Natural killer cell treated with Interleukin-12 subunit alpha and Interleukin-12 subunit beta and Interleukin-15 and Interleukin-18, amount 100 ng/mL, for 72 hours (primary cell): ENCODE results near the gene SEMG1. TPM values are rescaled to one million over a fixed set of nuclear protein-coding genes. Genes with fewer than 3 reads are reported as not detected.
A peak's percentile ranks its signal among the peaks of the same experiment; 100 is the strongest.

Experiments
- ATAC-seq, 2 donors: fragments of 150-1000 bp; cut with Tn5 transposase in 1 of 2; sonication (Bioruptor Pico), chemical (Tn5 transposase) in 1 of 2; 2 replicates each; pipeline ENCODE4 v1.10.0; 2021
- DNase-seq: peaks from one replicate; pipeline ENCODE4 v3.0.0; 2022; ENCODE audit warnings: low spot score
- H3K27ac Mint-ChIP-seq, 2 donors: 1 replicate in 1 of 2; 2 replicates in 1 of 2; pipeline ENCODE4 v1.8.0; 2022; ENCODE audit warnings: mixed read lengths in 2 of 2, mild to moderate bottlenecking in 1 of 2, moderate library complexity in 1 of 2
- H3K27me3 Mint-ChIP-seq, 2 donors: 1 replicate in 1 of 2; 2 replicates in 1 of 2; pipeline ENCODE4 v1.8.0; 2022; ENCODE audit warnings: mixed read lengths in 2 of 2
- H3K36me3 Mint-ChIP-seq: one replicate; pipeline ENCODE4 v1.8.0; 2022; ENCODE audit warnings: mixed read lengths
- H3K4me1 Mint-ChIP-seq, 2 donors: 1 replicate in 1 of 2; 2 replicates in 1 of 2; pipeline ENCODE4 v1.8.0; 2022; ENCODE audit warnings: low read depth in 2 of 2, mixed read lengths in 2 of 2, mild to moderate bottlenecking in 1 of 2
- H3K4me3 Mint-ChIP-seq: one replicate; pipeline ENCODE4 v1.8.0; 2022; ENCODE audit warnings: mixed read lengths
- H3K9me3 Mint-ChIP-seq: 2 replicates; pipeline ENCODE4 v1.8.0; 2022; ENCODE audit warnings: mixed read lengths
- total RNA-seq, 2 donors: library from RNA; stranded (reverse); gene quantifications; one replicate each; pipeline ENCODE4 v1.2.3, GENCODE V29; 2022

The SEMG1 gene
- not detected for total RNA-seq

GRCh38 chr20:45206725-45207124 lies at the start of gene SEMG1:
Gene SEMG1 (plus strand): TSS chr20:45207033. CDS start chr20:45207054, 21 bp downstream.
- Mint-ChIP-seq H3K4me1 (no peaks in the 10 kb centered on the region), H3K9me3 (peaks cover 3% of the 10 kb centered on the region), H3K27ac (no peak within 1 kb of the TSS), H3K36me3 (peaks cover 5% of the 10 kb centered on the region), H3K27me3 (peaks cover 40 to 71% of the 10 kb centered on the region in 2 donors), H3K4me3 (no peak within 1 kb of the TSS)
- DNase-seq: no peak
- no peak for ATAC-seq

DNA sequence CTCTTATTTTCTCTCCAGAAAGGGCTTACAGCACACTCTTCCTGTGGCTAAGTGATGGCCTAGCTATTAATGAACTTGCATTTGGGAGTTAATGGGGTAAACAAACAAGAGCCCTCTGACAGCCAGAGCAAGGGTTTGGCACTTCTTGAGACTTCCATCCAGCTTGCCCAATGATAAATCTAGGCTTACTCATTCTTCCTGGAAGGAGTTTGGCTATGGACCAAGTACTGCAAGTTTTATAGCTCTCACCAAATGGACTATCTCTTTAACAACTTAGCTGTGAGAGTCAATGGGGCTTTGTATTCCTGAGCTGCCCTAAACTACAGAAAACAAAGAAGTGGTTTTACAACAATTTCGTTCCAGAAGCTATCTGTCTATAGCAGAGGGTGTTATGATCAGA lies 48.9 kb upstream of the SEMG1 start:
- peaks cover 12% of the 10 kb centered on the region for H3K9me3 Mint-ChIP-seq
- H3K4me1 Mint-ChIP-seq: no peaks in the 10 kb centered on the region
- H3K27me3 Mint-ChIP-seq: peaks cover 44 to 52% of the 10 kb centered on the region in 2 donors
- no peak overlapping the region for H3K4me3 Mint-ChIP-seq
- no peak for ATAC-seq
- H3K36me3 Mint-ChIP-seq: peaks cover 19% of the 10 kb centered on the region
- H3K27ac Mint-ChIP-seq: no peak overlapping the region
- DNase-seq: no peak

DNA sequence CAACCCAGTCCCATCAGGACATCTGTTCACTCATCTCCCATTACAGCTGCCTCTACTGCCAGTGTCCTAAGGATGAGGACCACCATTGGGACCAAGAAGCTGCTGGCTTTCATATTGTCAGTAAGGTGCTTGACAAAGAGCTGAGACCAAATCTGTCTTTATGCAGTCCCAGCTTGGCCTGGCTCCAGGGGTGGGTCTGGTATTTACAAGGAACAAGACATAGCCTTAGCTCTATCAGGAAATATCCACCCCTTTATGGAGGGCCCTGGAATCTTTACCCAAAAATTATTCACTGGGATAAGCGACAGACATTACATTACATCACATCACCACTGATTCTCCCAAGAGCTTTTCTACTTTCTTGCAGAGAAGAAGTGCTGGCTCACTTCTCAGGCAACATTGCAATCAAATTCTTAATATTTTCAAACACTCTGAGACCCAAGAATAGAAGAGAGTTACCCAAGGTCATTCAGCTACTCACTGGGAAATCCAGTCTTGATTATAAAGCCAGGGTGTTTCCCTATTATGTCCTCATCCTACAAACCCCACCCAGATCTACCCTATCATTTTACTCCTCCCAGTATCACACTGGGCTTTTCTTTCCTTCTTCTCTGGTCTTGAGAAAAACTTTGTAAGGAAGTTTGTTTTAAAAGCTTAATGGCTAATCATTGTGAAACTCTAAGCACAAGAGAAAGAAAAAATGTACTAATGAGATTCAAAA lies 43.6 kb upstream of the SEMG1 start:
- Mint-ChIP-seq H3K36me3 (peaks cover 26% of the 10 kb centered on the region), H3K27ac (no peak overlapping the region), H3K9me3 (peaks cover 12% of the 10 kb centered on the region), H3K4me1 (no peaks in the 10 kb centered on the region), H3K27me3 (peaks cover 45 to 74% of the 10 kb centered on the region in 2 donors), H3K4me3 (no peak overlapping the region)
- ATAC-seq: no peak
- no peak for DNase-seq

- H3K9me3 Mint-ChIP-seq: peaks cover 4% of the 10 kb centered on the region
- H3K4me3 Mint-ChIP-seq: no peak overlapping the region
- ATAC-seq: no peak
- H3K27ac Mint-ChIP-seq: no peak overlapping the region
- no peak for DNase-seq
- peaks cover 14% of the 10 kb centered on the region for H3K36me3 Mint-ChIP-seq
- no peaks in the 10 kb centered on the region for H3K4me1 Mint-ChIP-seq
- peaks cover 34 to 59% of the 10 kb centered on the region in 2 donors for H3K27me3 Mint-ChIP-seq
Observed at GRCh38 chr20:45164906-45165305, 41.9 kb upstream of the SEMG1 start.

- peaks cover 8 to 27% of the 10 kb centered on the region in 2 donors for H3K27me3 Mint-ChIP-seq
- no peak for ATAC-seq
- H3K9me3 Mint-ChIP-seq: no peaks in the 10 kb centered on the region
- H3K4me1 Mint-ChIP-seq: no peaks in the 10 kb centered on the region
- H3K4me3 Mint-ChIP-seq: no peak overlapping the region
- H3K36me3 Mint-ChIP-seq: no peaks in the 10 kb centered on the region
- H3K27ac Mint-ChIP-seq: no peak overlapping the region
- no peak for DNase-seq
Observed at GRCh38 chr20:45173522-45173921, 33.3 kb upstream of the SEMG1 start.

- no peak within 1 kb of the TSS for H3K27ac Mint-ChIP-seq
- no peak within 1 kb of the TSS for H3K4me3 Mint-ChIP-seq
- no peaks in the 10 kb centered on the region for H3K4me1 Mint-ChIP-seq
- DNase-seq (no peak), ATAC-seq (no peak)
- no peaks in the 10 kb centered on the region for H3K36me3 Mint-ChIP-seq
- peaks cover 10 to 27% of the 10 kb centered on the region in 2 donors for H3K27me3 Mint-ChIP-seq
- H3K9me3 Mint-ChIP-seq: no peaks in the 10 kb centered on the region
Observed at GRCh38 chr20:45174434-45175364, 32.1 kb upstream of the SEMG1 start, which contains the start of gene PI3. Gene PI3 (plus strand): TSS chr20:45174902. CDS start chr20:45174923, 21 bp downstream.

GRCh38 chr20:45176526-45177267 lies 30.1 kb upstream of the SEMG1 start:
- no peaks in the 10 kb centered on the region for H3K36me3 Mint-ChIP-seq
- no peak overlapping the region for H3K4me3 Mint-ChIP-seq
- peaks cover 10 to 20% of the 10 kb centered on the region in 2 donors for H3K27me3 Mint-ChIP-seq
- DNase-seq: no peak
- H3K4me1 Mint-ChIP-seq: no peaks in the 10 kb centered on the region
- H3K27ac Mint-ChIP-seq: no peak overlapping the region
- no peak for ATAC-seq
- no peaks in the 10 kb centered on the region for H3K9me3 Mint-ChIP-seq

DNA sequence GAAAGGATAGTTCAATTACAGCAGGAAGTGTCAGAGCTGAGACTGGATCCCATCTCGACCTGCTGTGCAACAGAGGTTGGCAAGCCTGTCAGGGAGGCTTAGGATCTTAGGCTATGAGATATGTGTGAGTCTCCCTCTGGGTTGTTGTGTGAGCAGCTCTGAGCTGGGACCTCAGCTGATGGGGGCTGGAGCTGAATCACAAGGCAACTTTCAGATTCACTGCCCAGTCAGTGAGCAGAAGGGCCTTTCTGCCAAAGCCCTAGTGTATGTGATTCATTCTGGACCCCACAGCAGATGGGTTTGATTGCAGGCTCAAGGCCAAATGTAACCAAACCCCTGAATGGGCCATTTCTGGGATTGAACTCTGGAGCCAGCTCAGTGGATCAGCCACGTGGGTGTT lies 27.7 kb upstream of the SEMG1 start:
- Mint-ChIP-seq H3K4me1 (no peaks in the 10 kb centered on the region), H3K4me3 (no peak overlapping the region), H3K27me3 (peaks cover 4 to 9% of the 10 kb centered on the region in 2 donors), H3K9me3 (no peaks in the 10 kb centered on the region), H3K36me3 (no peaks in the 10 kb centered on the region), H3K27ac (no peak overlapping the region)
- ATAC-seq: peak; percentile 20 to 36
- DNase-seq: no peak

DNA sequence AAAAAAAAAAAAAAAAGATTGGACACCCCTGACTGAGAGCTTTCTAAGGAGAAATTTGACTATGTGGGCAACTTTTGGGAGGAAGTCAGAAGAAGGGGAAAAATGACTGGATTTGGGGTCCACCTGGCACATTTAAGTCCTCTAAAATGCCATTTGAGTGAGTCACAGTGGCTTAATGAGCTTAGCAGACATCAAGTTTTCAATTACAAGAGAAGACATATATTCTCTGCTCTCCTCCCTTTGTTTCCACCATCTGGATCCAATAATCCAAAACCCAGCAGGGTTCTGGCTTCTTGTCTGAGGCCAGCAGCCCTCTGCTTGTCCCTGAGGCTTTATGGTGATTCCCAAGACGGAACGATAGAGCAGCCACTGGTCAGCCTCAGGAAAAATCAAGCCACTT lies 25.2 kb upstream of the SEMG1 start:
- ATAC-seq (no peak), DNase-seq (no peak)
- Mint-ChIP-seq H3K27ac (no peak overlapping the region), H3K36me3 (no peaks in the 10 kb centered on the region), H3K27me3 (peaks cover 15% of the 10 kb centered on the region in 2 donors), H3K9me3 (no peaks in the 10 kb centered on the region), H3K4me1 (no peaks in the 10 kb centered on the region), H3K4me3 (no peak overlapping the region)

DNA sequence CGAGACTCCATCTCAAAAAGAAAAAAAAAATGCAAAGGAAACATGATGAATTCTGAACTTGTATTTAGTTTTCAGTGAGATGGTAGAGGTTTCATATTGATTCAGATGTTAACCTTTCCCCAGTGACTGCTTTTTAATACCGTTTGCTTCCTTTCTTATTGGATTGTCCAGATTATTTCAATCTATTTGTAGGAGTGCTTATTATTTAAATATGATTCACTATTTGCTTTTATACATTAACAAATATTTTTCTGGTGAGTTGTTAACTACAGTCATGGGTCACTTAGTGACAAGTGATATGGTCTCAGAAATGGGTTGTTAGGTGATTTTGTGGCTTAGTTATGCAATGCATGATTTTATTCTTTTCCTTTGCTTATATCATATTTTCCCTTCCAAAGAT lies 23.7 kb upstream of the SEMG1 start:
- no peak for ATAC-seq
- no peaks in the 10 kb centered on the region for H3K36me3 Mint-ChIP-seq
- no peak for DNase-seq
- H3K27me3 Mint-ChIP-seq: peaks cover 9 to 22% of the 10 kb centered on the region in 2 donors
- H3K4me1 Mint-ChIP-seq: no peaks in the 10 kb centered on the region
- H3K9me3 Mint-ChIP-seq: no peaks in the 10 kb centered on the region
- no peak overlapping the region for H3K4me3 Mint-ChIP-seq
- no peak overlapping the region for H3K27ac Mint-ChIP-seq

DNA sequence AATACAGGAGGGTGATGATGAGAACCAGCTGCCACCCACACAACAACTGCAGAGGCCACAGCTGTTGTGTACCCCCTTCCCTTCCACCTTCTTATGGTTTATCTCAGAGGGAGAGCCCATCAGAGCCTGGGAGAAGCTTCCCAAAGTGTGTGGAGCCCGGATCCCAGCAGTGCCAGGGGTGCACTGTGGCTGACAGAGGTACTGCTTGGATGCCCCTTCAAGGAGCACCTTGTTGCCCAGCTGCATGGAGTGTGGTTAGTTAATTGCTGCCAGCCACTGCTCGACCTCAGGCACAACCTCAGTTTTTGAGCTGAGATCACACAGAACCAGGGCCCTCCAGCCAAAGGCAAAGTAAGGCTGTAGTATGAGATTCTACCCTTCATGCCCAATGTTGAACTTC lies 19.1 kb upstream of the SEMG1 start:
- Mint-ChIP-seq H3K4me1 (no peaks in the 10 kb centered on the region), H3K27ac (no peak overlapping the region), H3K9me3 (no peaks in the 10 kb centered on the region), H3K4me3 (no peak overlapping the region), H3K27me3 (peaks cover 13 to 29% of the 10 kb centered on the region in 2 donors), H3K36me3 (no peaks in the 10 kb centered on the region)
- ATAC-seq (peak in 1 of 2 donors; percentile 61), DNase-seq (no peak)

- Mint-ChIP-seq H3K9me3 (no peaks in the 10 kb centered on the region), H3K4me3 (no peak overlapping the region), H3K27me3 (peaks cover 13 to 33% of the 10 kb centered on the region in 2 donors), H3K4me1 (no peaks in the 10 kb centered on the region), H3K27ac (no peak overlapping the region), H3K36me3 (no peaks in the 10 kb centered on the region)
- ATAC-seq (no peak), DNase-seq (no peak)
Observed at GRCh38 chr20:45189067-45189609, 17.7 kb upstream of the SEMG1 start.

DNA sequence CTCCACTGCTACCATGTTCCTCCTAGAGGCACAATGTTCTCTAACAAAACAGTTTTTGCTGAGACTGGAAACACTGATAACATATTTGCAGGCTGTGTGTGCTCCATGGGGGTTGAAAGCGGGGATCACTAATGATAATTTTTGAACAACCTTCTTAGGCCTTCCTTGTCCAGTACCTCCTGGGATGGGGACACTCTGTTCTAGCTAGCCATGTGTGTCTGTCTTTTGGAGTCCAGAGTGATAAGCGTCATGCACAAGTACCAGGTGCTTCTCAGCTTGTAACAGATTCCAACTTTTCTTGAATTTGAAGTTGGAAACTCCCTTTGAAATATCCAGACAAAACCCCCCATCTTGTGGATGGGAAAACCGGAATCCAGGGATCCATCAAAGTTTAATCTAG lies 17.0 kb upstream of the SEMG1 start:
- Mint-ChIP-seq H3K36me3 (no peaks in the 10 kb centered on the region), H3K27ac (no peak overlapping the region), H3K27me3 (peaks cover 9 to 35% of the 10 kb centered on the region in 2 donors), H3K4me1 (no peaks in the 10 kb centered on the region), H3K4me3 (no peak overlapping the region), H3K9me3 (no peaks in the 10 kb centered on the region)
- DNase-seq: no peak
- ATAC-seq: no peak
